Stimulated activated CD8-positive, alpha-beta memory T cell treated with anti-CD3 and anti-CD28 coated beads, Interleukin-4, amount 100 ng/mL, for 24 hours (primary cell): Measurements from ENCODE around the gene ROR1.
"Not testable (repeated sequence)": the region's sequence is repeated elsewhere in the genome, so short reads cannot be mapped to it uniquely, and the experiment has no call there.

Experiments
- DNase-seq: peaks from one replicate; pipeline ENCODE4 v3.0.0-alpha.2; 2020; ENCODE audit warnings: low read depth

ROR1 gene

GRCh38 chr1:63824451-63824850, 50.6 kb downstream of the ROR1 start:
- no peak for DNase-seq

GRCh38 chr1:63825111-63825510, 51.3 kb downstream of the ROR1 start:
- DNase-seq, result no peak

- not testable (repeated sequence) for DNase-seq
Measured at GRCh38 chr1:63826246-63826861, 52.5 kb downstream of the ROR1 start.

GRCh38 chr1:63827411-63828321, 53.8 kb downstream of the ROR1 start:
- DNase-seq, result no peak

- DNase-seq, result no peak
Measured at GRCh38 chr1:63828322-63829044, 54.7 kb downstream of the ROR1 start.

GRCh38 chr1:63829349-63830327, 55.8 kb downstream of the ROR1 start:
- DNase-seq, result no peak

- no peak for DNase-seq
Measured at GRCh38 chr1:63831409-63831808, 57.6 kb downstream of the ROR1 start.

GRCh38 chr1:63833363-63834119, 59.7 kb downstream of the ROR1 start:
- DNase-seq, result no peak

- DNase-seq, result no peak
Measured at GRCh38 chr1:63835128-63835527, 61.3 kb downstream of the ROR1 start.

- DNase-seq, result no peak
Measured at GRCh38 chr1:63836374-63836773, 62.6 kb downstream of the ROR1 start.

- DNase-seq, result no peak
Measured at GRCh38 chr1:63836830-63837229, 63.0 kb downstream of the ROR1 start.

- DNase-seq, result no peak
Measured at GRCh38 chr1:63843010-63843409, 69.2 kb downstream of the ROR1 start.

GRCh38 chr1:63843884-63844283, 70.1 kb downstream of the ROR1 start:
- no peak for DNase-seq

GRCh38 chr1:63845346-63845745, 71.5 kb downstream of the ROR1 start:
- DNase-seq, result no peak

- DNase-seq, result no peak
Measured at GRCh38 chr1:63847308-63847910, 73.6 kb downstream of the ROR1 start.

GRCh38 chr1:63848733-63849132, 74.9 kb downstream of the ROR1 start:
- no peak for DNase-seq

GRCh38 chr1:63849149-63849548, 75.3 kb downstream of the ROR1 start:
- DNase-seq, result no peak

- DNase-seq, result no peak
Measured at GRCh38 chr1:63854091-63854490, 80.3 kb downstream of the ROR1 start.

GRCh38 chr1:63855942-63856341, 82.1 kb downstream of the ROR1 start:
- no peak for DNase-seq

GRCh38 chr1:63856924-63857323, 83.1 kb downstream of the ROR1 start:
- DNase-seq, result no peak
